Measurements from ENCODE around the gene TRAF3IP3.

- TF ChIP-seq CTCF (IDR thresholded peaks at IDR 0.05; ENCODE audit: poor library complexity) (no peak), EZH2 (IDR thresholded peaks at IDR 0.05; ENCODE audit: borderline replicate concordance) (no peak)
These were observed 45.4 kb downstream of the TRAF3IP3 start for GRCh38 chr1:209800984-209801834.

All from hepatocyte (in vitro differentiated cells).